ENCODE measurements around the gene RWDD2A.

RWDD2A gene

DNA sequence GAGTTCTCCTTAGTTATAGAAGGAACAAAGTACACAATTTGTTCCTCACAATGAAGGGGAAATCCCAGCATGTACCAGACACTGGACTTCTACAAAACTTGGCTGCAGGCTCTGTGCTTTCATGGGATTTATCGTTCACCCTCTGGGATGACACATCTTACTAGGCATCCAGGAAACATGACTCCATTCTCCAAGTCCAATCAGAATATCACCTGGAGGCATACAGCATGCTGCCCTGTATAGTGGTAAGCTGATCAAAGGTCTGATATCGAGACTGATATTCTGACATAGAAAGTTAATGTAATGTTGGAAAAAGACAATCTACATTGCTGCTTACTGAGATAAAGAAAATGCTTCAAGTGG, 6.7 kb downstream of the RWDD2A start:
- no peak overlapping the region for H3K4me2 ChIP-seq (ENCODE audit: low read depth, low read length, poor library complexity, severe bottlenecking)
- H3F3A ChIP-seq (ENCODE audit: insufficient read depth): no peaks in the 10 kb centered on the region
- H3K27me3 ChIP-seq (ENCODE audit: low read length): no peaks in the 10 kb centered on the region
- TF ChIP-seq, protein P1, sequence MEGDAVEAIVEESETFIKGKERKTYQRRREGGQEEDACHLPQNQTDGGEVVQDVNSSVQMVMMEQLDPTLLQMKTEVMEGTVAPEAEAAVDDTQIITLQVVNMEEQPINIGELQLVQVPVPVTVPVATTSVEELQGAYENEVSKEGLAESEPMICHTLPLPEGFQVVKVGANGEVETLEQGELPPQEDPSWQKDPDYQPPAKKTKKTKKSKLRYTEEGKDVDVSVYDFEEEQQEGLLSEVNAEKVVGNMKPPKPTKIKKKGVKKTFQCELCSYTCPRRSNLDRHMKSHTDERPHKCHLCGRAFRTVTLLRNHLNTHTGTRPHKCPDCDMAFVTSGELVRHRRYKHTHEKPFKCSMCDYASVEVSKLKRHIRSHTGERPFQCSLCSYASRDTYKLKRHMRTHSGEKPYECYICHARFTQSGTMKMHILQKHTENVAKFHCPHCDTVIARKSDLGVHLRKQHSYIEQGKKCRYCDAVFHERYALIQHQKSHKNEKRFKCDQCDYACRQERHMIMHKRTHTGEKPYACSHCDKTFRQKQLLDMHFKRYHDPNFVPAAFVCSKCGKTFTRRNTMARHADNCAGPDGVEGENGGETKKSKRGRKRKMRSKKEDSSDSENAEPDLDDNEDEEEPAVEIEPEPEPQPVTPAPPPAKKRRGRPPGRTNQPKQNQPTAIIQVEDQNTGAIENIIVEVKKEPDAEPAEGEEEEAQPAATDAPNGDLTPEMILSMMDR (IDR thresholded peaks at IDR 0.05; ENCODE audit: insufficient read depth, low read length, poor library complexity, severe bottlenecking): no peak
- TF ChIP-seq EZH2phosphoT487 (conservative IDR thresholded peaks at IDR 0.05; ENCODE audit: low read length): no peak
- no peak overlapping the region for H2AFZ ChIP-seq (ENCODE audit: low read depth, low read length, severe bottlenecking)
- no peaks in the 10 kb centered on the region for H3K79me2 ChIP-seq (ENCODE audit: insufficient read depth, low read length)
- no peak overlapping the region for H3K4me3 ChIP-seq (ENCODE audit: insufficient read depth, low read length, poor library complexity, severe bottlenecking)
- H3K36me3 ChIP-seq (ENCODE audit: low read length): no peaks in the 10 kb centered on the region
- no peak overlapping the region for H3K27ac ChIP-seq (ENCODE audit: low read depth, low read length)
- H3K9ac ChIP-seq (ENCODE audit: low read length): no peak overlapping the region
- no peaks in the 10 kb centered on the region for H3K9me3 ChIP-seq (ENCODE audit: insufficient read depth, low read length)
- H4K20me1 ChIP-seq (ENCODE audit: low read depth, low read length): no peaks in the 10 kb centered on the region
- no peaks in the 10 kb centered on the region for H3K9me2 ChIP-seq (replicated peaks; ENCODE audit: insufficient read depth, low read length)

- Histone ChIP-seq H3K9ac (ENCODE audit: low read length) (no peak overlapping the region), H3F3A (ENCODE audit: insufficient read depth) (no peaks in the 10 kb centered on the region), H3K36me3 (ENCODE audit: low read length) (no peaks in the 10 kb centered on the region), H3K4me3 (ENCODE audit: insufficient read depth, low read length, poor library complexity, severe bottlenecking) (no peak overlapping the region), H4K20me1 (ENCODE audit: low read depth, low read length) (no peaks in the 10 kb centered on the region), H3K27me3 (ENCODE audit: low read length) (no peaks in the 10 kb centered on the region), H3K9me3 (ENCODE audit: insufficient read depth, low read length) (no peaks in the 10 kb centered on the region), H3K9me2 (replicated peaks; ENCODE audit: insufficient read depth, low read length) (no peaks in the 10 kb centered on the region), H3K27ac (ENCODE audit: low read depth, low read length) (no peak overlapping the region), H3K79me2 (ENCODE audit: insufficient read depth, low read length) (no peaks in the 10 kb centered on the region), H3K4me2 (ENCODE audit: low read depth, low read length, poor library complexity, severe bottlenecking) (no peak overlapping the region), H2AFZ (ENCODE audit: low read depth, low read length, severe bottlenecking) (no peak overlapping the region)
- no peak for TF ChIP-seq EZH2phosphoT487 (conservative IDR thresholded peaks at IDR 0.05; ENCODE audit: low read length)
- TF ChIP-seq, protein P1 (IDR thresholded peaks at IDR 0.05; ENCODE audit: insufficient read depth, low read length, poor library complexity, severe bottlenecking): no peak
Observed at GRCh38 chr6:83202031-83202430, 8.9 kb downstream of the RWDD2A start.

GRCh38 chr6:83215131-83216047, 22.2 kb downstream of the RWDD2A start:
- H3K4me3 ChIP-seq (ENCODE audit: insufficient read depth, low read length, poor library complexity, severe bottlenecking): no peak overlapping the region
- no peaks in the 10 kb centered on the region for H3K79me2 ChIP-seq (ENCODE audit: insufficient read depth, low read length)
- no peaks in the 10 kb centered on the region for H3F3A ChIP-seq (ENCODE audit: insufficient read depth)
- H3K9me2 ChIP-seq (replicated peaks; ENCODE audit: insufficient read depth, low read length): no peaks in the 10 kb centered on the region
- H3K27ac ChIP-seq (ENCODE audit: low read depth, low read length): no peak overlapping the region
- no peaks in the 10 kb centered on the region for H3K36me3 ChIP-seq (ENCODE audit: low read length)
- no peaks in the 10 kb centered on the region for H3K27me3 ChIP-seq (ENCODE audit: low read length)
- H3K9ac ChIP-seq (ENCODE audit: low read length): no peak overlapping the region
- TF ChIP-seq EZH2phosphoT487 (conservative IDR thresholded peaks at IDR 0.05; ENCODE audit: low read length): no peak
- TF ChIP-seq, protein P1 (IDR thresholded peaks at IDR 0.05; ENCODE audit: insufficient read depth, low read length, poor library complexity, severe bottlenecking): peak; percentile 66
- H3K4me2 ChIP-seq (ENCODE audit: low read depth, low read length, poor library complexity, severe bottlenecking): no peak overlapping the region
- H2AFZ ChIP-seq (ENCODE audit: low read depth, low read length, severe bottlenecking): peak overlapping the region; percentile 35
- H4K20me1 ChIP-seq (ENCODE audit: low read depth, low read length): no peaks in the 10 kb centered on the region
- no peaks in the 10 kb centered on the region for H3K9me3 ChIP-seq (ENCODE audit: insufficient read depth, low read length)

Data from SU-DHL-6 (cell line).